ENCODE measurements around the gene XXYLT1. TPM values are rescaled to one million over a fixed set of nuclear protein-coding genes. Genes with fewer than 3 reads are reported as not detected.
A peak's percentile ranks its signal among the peaks of the same experiment; 100 is the strongest.

Gene XXYLT1
- total RNA-seq, 1 donor = 32.8 TPM

GRCh38 chr3:195025884-195026200, 245.1 kb downstream of the XXYLT1 start:
- no peak overlapping the region for H3K4me3 ChIP-seq (ENCODE audit: low read depth, low read length)
- TF ChIP-seq, protein P1, sequence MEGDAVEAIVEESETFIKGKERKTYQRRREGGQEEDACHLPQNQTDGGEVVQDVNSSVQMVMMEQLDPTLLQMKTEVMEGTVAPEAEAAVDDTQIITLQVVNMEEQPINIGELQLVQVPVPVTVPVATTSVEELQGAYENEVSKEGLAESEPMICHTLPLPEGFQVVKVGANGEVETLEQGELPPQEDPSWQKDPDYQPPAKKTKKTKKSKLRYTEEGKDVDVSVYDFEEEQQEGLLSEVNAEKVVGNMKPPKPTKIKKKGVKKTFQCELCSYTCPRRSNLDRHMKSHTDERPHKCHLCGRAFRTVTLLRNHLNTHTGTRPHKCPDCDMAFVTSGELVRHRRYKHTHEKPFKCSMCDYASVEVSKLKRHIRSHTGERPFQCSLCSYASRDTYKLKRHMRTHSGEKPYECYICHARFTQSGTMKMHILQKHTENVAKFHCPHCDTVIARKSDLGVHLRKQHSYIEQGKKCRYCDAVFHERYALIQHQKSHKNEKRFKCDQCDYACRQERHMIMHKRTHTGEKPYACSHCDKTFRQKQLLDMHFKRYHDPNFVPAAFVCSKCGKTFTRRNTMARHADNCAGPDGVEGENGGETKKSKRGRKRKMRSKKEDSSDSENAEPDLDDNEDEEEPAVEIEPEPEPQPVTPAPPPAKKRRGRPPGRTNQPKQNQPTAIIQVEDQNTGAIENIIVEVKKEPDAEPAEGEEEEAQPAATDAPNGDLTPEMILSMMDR (IDR thresholded peaks at IDR 0.05; ENCODE audit: insufficient read depth, low read depth, low read length) = no peak
- DNase-seq (ENCODE audit: low read depth) = no peak

GRCh38 chr3:195025056-195025883, 245.7 kb downstream of the XXYLT1 start:
- DNase-seq (ENCODE audit: low read depth) = no peak
- no peak overlapping the region for H3K4me3 ChIP-seq (ENCODE audit: low read depth, low read length)
- TF ChIP-seq, protein P1 (IDR thresholded peaks at IDR 0.05; ENCODE audit: insufficient read depth, low read depth, low read length) = no peak

DNA sequence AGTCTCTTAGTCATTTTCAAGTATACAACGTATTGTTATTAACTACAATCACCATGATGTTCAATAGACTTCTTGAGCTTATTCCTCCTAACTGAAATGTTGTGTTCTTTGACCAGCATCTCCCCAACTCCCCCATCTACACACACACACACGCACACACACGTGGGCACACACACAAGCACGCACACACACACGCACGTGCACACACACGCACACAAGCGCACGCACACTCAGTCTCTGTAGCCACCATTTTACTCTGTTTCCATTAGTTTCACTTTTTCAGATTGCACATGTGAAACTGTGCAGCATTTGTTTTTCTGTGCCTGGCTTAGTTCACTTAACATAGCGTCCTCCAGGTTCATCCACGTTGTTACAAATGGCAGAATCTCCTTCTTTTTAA, 247.0 kb downstream of the XXYLT1 start:
- TF ChIP-seq, protein P1 (IDR thresholded peaks at IDR 0.05; ENCODE audit: insufficient read depth, low read depth, low read length) = no peak
- no peak for DNase-seq (ENCODE audit: low read depth)
- H3K4me3 ChIP-seq (ENCODE audit: low read depth, low read length) = no peak overlapping the region

DNA sequence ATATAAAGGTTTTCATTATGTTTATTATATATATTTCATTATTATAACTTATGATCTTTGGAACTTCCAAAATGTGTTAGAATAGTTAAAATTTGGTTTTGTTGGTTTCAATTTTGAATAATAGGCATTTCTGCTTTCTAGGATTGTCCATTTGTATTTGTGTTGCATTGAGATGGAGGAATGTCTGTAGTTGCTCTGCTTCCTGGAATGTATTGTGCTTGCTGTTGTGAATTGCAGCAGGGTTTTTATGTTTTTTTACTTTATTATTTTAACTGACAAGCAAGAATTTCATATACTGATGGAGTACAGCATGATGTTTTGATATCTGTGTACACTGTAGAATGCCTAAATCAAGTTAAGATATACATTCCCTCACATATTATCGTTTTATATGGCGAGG, 247.4 kb downstream of the XXYLT1 start:
- TF ChIP-seq, protein P1 (IDR thresholded peaks at IDR 0.05; ENCODE audit: insufficient read depth, low read depth, low read length) = no peak
- H3K4me3 ChIP-seq (ENCODE audit: low read depth, low read length) = no peak overlapping the region
- DNase-seq (ENCODE audit: low read depth) = no peak

- no peak overlapping the region for H3K4me3 ChIP-seq (ENCODE audit: low read depth, low read length)
- peak; percentile 8 for DNase-seq (ENCODE audit: low read depth)
- TF ChIP-seq, protein P1 (IDR thresholded peaks at IDR 0.05; ENCODE audit: insufficient read depth, low read depth, low read length) = no peak
Measured at GRCh38 chr3:195021692-195022091, 249.3 kb downstream of the XXYLT1 start.

DNA sequence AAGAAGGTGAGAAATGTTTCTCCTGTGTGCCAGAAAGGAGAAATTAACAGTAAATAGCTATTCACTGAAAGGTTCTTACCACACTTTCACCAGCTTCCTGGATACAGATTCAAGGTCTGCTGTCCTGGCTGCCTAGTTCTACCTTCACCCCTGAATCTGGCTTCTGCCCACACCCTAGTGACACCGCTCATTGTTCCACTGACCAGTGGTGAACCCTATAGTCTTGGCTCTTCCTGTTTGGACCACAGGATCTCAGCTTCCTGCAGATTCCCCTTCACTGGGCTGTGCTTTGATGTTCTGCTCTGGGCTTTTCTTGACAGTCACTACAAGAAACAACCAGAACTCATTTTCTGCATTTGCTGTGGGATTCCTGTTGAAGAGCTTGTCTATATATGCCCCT, 250.0 kb downstream of the XXYLT1 start:
- H3K4me3 ChIP-seq (ENCODE audit: low read depth, low read length) = no peak overlapping the region
- no peak for DNase-seq (ENCODE audit: low read depth)
- TF ChIP-seq, protein P1 (IDR thresholded peaks at IDR 0.05; ENCODE audit: insufficient read depth, low read depth, low read length) = no peak

GRCh38 chr3:195020185-195020584, 250.8 kb downstream of the XXYLT1 start:
- DNase-seq (ENCODE audit: low read depth) = no peak
- H3K4me3 ChIP-seq (ENCODE audit: low read depth, low read length) = no peak overlapping the region
- TF ChIP-seq, protein P1 (IDR thresholded peaks at IDR 0.05; ENCODE audit: insufficient read depth, low read depth, low read length) = no peak

Measured in fibroblast of villous mesenchyme (primary cell).